Ishikawa (cell line): ENCODE measurements around the gene GTPBP1.
A peak's percentile ranks its signal among the peaks of the same experiment; 100 is the strongest.

Experiments
- CEBPB ChIP-seq: IDR thresholded peaks from 2 replicates; pipeline ENCODE4 v1.6.1; 2012
- CREB1 ChIP-seq: IDR thresholded peaks from 2 replicates; pipeline ENCODE4 v1.6.1; 2012; ENCODE audit warnings: low read depth
- EGR1 ChIP-seq: IDR thresholded peaks from 2 replicates; pipeline ENCODE4 v1.6.1; 2012
- EP300 ChIP-seq: IDR thresholded peaks from 2 replicates; pipeline ENCODE4 v1.6.1; 2012; ENCODE audit warnings: borderline replicate concordance
- FOXM1 ChIP-seq: IDR thresholded peaks from 2 replicates; pipeline ENCODE4 v1.6.1; 2012; ENCODE audit warnings: low read depth, borderline replicate concordance
- NFIC ChIP-seq: IDR thresholded peaks from 2 replicates; pipeline ENCODE4 v1.6.1; 2012
- RAD21 ChIP-seq: IDR thresholded peaks from 2 replicates; pipeline ENCODE4 v1.6.1; 2012; ENCODE audit warnings: low read depth
- TAF1 ChIP-seq: IDR thresholded peaks from 2 replicates; pipeline ENCODE4 v1.6.1; 2012; ENCODE audit warnings: low read depth, mild to moderate bottlenecking
- TCF12 ChIP-seq: IDR thresholded peaks from 2 replicates; pipeline ENCODE4 v1.6.1; 2012; ENCODE audit warnings: low read depth
- TEAD4 ChIP-seq: IDR thresholded peaks from 2 replicates; pipeline ENCODE4 v1.6.1; 2012
- YY1 ChIP-seq: IDR thresholded peaks from 2 replicates; pipeline ENCODE4 v1.6.1; 2012; ENCODE audit warnings: low read depth
- ZBTB7A ChIP-seq: IDR thresholded peaks from 2 replicates; pipeline ENCODE4 v1.6.1; 2012; ENCODE audit warnings: low read depth
- TF ChIP-seq, protein P1 (sequence below): IDR thresholded peaks from 2 replicates; pipeline ENCODE4 v1.6.1; 2012; ENCODE audit warnings: low read depth, mild to moderate bottlenecking
- TF ChIP-seq, protein P2 (sequence below): IDR thresholded peaks from 2 replicates; pipeline ENCODE4 v1.6.1; 2012
- TF ChIP-seq, protein P3 (sequence below): IDR thresholded peaks from 2 replicates; pipeline ENCODE4 v1.6.1; 2012

GTPBP1 gene

DNA sequence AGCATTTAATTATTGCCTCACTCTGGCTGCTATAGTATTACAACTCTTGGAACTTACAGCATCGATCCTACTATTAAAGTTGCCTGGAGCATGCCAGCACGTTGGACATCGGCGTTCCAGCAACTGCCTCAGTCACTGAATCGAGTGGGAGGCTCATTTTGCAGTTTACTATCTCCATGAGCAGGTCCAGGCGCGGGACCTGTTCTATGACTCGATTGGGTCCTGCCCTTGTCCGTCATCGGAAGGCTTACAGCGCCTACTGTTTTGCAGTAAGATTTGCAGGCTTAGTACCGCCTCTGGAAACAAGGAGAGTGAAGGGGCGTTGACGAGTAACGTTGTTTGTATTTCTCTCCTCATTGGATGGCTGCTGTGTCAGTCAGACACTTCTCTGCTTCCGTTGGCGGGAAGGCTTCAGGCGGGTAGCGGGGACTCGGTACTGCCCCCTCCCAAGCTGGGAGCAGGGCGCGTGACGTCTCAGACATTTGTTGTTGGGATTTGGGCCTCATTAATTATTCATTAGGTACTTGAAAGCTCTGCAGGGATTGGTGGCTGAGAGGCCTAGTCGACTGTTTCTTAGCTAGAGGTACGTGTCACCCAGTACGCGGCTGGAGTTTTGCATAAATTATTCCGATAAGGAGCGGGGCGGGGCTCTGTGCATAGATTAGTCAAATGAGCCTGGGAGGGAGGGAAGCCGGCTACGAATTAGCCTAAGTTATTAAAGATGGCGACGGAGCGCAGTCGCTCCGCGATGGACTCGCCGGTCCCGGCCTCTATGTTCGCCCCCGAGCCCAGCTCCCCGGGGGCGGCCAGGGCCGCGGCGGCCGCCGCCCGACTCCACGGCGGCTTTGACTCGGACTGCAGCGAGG lies at the start of gene GTPBP1:
Gene GTPBP1, plus strand, starts transcription at position 710 of the 866 bp plus-strand sequence. Its CDS starts 12 bp downstream, at position 722.
- TF ChIP-seq CREB1 (peak; percentile 87), CEBPB (peak; percentile 57), TEAD4 (no peak), ZBTB7A (no peak), EGR1 (no peak), TAF1 (peak; percentile 90), EP300 (no peak), YY1 (peak; percentile 91), TCF12 (no peak), RAD21 (no peak), FOXM1 (no peak)
- TF ChIP-seq, protein P1, sequence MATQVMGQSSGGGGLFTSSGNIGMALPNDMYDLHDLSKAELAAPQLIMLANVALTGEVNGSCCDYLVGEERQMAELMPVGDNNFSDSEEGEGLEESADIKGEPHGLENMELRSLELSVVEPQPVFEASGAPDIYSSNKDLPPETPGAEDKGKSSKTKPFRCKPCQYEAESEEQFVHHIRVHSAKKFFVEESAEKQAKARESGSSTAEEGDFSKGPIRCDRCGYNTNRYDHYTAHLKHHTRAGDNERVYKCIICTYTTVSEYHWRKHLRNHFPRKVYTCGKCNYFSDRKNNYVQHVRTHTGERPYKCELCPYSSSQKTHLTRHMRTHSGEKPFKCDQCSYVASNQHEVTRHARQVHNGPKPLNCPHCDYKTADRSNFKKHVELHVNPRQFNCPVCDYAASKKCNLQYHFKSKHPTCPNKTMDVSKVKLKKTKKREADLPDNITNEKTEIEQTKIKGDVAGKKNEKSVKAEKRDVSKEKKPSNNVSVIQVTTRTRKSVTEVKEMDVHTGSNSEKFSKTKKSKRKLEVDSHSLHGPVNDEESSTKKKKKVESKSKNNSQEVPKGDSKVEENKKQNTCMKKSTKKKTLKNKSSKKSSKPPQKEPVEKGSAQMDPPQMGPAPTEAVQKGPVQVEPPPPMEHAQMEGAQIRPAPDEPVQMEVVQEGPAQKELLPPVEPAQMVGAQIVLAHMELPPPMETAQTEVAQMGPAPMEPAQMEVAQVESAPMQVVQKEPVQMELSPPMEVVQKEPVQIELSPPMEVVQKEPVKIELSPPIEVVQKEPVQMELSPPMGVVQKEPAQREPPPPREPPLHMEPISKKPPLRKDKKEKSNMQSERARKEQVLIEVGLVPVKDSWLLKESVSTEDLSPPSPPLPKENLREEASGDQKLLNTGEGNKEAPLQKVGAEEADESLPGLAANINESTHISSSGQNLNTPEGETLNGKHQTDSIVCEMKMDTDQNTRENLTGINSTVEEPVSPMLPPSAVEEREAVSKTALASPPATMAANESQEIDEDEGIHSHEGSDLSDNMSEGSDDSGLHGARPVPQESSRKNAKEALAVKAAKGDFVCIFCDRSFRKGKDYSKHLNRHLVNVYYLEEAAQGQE, result no peak
- TF ChIP-seq, protein P2, sequence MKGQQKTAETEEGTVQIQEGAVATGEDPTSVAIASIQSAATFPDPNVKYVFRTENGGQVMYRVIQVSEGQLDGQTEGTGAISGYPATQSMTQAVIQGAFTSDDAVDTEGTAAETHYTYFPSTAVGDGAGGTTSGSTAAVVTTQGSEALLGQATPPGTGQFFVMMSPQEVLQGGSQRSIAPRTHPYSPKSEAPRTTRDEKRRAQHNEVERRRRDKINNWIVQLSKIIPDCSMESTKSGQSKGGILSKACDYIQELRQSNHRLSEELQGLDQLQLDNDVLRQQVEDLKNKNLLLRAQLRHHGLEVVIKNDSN, result peak; percentile 73
- TF ChIP-seq, protein P3, sequence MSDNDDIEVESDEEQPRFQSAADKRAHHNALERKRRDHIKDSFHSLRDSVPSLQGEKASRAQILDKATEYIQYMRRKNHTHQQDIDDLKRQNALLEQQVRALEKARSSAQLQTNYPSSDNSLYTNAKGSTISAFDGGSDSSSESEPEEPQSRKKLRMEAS, result peak; percentile 60

DNA sequence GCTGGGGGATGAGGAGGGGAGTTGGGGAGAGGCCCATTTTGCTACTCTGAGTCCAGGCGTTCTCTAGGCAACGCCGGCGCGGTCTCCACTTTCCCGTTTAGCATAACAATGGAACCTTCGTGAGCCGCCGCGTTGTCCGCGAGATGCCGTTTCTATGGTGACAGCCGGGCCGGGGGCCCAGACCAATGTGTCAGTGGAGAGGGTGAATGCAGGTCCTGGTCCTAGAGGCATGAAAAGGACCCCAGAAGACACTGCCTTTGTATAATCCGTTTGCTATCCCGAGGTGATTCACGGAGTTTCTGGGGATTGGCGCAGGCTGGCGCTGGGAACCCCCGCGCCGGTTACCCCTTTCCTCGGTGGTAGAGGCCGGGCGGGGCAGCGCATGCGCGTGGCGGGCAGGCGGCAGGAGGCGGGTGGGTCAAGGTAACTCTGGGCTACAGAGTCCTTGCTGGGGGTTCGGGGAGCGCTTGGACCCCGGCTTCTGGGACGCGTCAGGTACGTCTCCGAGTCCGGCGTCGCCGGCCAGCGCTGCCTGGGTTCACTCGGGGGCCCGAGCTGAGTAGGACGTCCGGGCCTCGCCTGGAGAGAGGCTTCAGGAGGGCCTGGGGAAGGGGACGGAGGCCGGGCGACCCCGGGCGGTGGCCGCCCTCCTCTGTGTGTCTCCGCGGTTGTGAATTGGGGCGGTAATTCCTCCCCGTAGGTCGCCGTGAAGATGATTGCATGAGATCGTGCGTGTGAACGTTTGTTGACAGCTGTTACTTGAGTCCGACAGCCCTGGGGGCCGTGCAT lies 49.3 kb upstream of the GTPBP1 start, which contains the start of the genes CBY1 and FAM227A:
Gene CBY1, plus strand, starts transcription at position 383 of the 789 bp plus-strand sequence. CDS start 11,417 bp downstream, outside the sequence.
Gene FAM227A, minus strand, starts transcription at position 137 of the 789 bp plus-strand sequence. CDS start 6,224 bp downstream, outside the sequence.
- TF ChIP-seq, protein P3, result peak; percentile 11; the same call in 1 of the 2 replicates
- TF ChIP-seq ZBTB7A (peak; percentile 29; the same call in 1 of the 2 replicates), RAD21 (no peak), TAF1 (peak; percentile 84), FOXM1 (no peak; the same call in 1 of the 2 replicates), TCF12 (no peak), EP300 (peak; percentile 70; the same call in 1 of the 2 replicates), TEAD4 (no peak), NFIC (no peak), YY1 (0 out of 2 replicates have a peak, but pooled peaks have one; percentile 46)

DNA sequence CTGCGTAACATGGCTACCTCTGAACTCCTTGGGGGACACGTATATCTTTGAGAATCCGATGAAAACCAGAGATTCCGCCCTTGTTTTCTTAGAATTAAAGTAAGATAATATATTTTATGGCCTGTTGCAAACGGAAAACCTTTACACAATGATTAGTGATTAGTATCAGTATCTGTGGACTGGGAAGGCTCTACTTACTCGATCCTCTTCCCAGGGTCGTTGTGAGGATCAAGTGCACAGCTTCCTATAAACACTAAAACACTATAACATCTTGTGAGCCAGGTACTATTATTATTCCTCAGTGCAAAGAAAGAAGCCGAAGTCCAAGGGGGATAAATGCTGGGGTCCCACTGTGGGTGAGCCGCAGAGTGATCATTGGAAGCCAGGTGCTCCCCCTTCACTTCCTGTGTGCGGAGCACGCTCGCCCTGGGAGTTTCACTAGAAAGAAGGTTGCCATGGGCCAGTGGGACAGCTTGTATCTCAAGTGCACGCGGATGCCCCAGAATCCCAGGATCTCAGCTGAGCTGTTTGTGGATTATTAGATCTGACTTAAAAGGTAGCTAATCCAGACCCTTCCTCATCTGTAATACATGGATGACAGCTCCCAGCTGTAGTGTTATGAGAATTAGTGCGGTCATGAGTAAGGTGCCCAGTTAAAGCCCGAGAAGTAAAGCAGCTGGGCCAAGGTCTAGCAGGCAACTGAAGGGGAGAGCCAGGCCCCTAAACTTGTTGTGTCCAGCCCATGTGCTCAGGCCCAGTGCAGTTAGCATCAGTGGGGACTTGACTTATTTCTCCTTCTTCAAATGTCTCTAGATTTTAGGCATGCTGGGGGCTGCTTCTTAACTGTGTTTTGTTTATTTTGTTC lies 48.5 kb upstream of the GTPBP1 start:
- TF ChIP-seq CREB1 (no peak), CEBPB (no peak), YY1 (no peak; the same call in 1 of the 2 replicates), FOXM1 (no peak), RAD21 (no peak)
- TF ChIP-seq, protein P3, result no peak
- TF ChIP-seq, protein P1, result no peak

DNA sequence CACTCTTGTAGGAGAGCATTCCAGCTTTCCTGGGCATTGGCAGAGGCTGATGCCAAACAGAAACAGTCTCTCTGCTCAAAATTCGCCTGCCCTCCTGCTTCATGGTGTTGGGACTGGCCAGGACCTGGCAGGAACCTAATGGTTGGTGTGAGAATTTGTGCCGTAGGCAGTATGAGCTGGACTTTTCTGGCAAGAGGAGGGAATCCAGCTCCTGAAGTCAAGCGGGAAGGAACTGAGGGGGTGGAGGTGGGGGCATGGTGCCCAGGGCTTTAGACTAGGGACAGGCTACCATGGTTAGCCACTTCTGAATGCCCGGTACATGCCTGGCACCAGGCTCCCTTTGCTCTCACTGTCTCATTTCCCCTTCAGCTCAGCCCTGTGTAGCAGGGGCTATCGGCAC lies 30.9 kb upstream of the GTPBP1 start:
- TF ChIP-seq, protein P3, result no peak
- TF ChIP-seq CEBPB, result no peak
